Peyer's patch (tissue), 4 donors: ENCODE results near the gene SPSB2.

Experiments used
- POLR2A ChIP-seq, 2 donors: fragments of 450-650 bp; IDR thresholded peaks; one replicate each; pipeline ENCODE4 v1.5.1; 2017; ENCODE audit warnings: antibody characterized with exemption in 2 of 2, mild to moderate bottlenecking in 2 of 2, moderate library complexity in 2 of 2
- TF ChIP-seq, protein P1 (sequence below), 6 experiments: fragments of 450-650 bp in 4 of 6; fragments of 200-600 bp in 2 of 6; sonication (generic) in 1 of 6; IDR thresholded peaks; one replicate each; pipeline ENCODE4 v1.5.1; 2017 to 2019; ENCODE audit warnings: antibody characterized with exemption in 6 of 6, mild to moderate bottlenecking in 3 of 6, moderate library complexity in 1 of 6

DNA sequence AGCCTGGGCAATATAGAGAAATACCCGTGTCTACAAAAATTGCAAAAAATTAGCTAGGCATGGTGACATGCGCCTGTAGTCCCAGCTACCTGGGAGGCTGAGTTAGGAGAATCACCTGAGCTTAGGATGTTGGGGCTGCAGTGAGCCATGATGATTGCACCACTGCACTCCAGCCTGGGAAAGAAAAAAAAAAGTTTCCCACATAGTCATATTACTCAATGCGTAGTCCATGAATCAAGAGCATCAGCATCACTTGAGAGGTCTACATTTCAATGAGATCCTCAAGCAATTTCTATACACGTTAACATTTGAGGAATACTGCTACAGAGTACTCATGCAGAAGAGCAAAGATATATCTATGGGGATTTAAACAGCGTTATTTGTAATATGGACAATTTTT, 26.3 kb upstream of the SPSB2 start:
- TF ChIP-seq, protein P1, sequence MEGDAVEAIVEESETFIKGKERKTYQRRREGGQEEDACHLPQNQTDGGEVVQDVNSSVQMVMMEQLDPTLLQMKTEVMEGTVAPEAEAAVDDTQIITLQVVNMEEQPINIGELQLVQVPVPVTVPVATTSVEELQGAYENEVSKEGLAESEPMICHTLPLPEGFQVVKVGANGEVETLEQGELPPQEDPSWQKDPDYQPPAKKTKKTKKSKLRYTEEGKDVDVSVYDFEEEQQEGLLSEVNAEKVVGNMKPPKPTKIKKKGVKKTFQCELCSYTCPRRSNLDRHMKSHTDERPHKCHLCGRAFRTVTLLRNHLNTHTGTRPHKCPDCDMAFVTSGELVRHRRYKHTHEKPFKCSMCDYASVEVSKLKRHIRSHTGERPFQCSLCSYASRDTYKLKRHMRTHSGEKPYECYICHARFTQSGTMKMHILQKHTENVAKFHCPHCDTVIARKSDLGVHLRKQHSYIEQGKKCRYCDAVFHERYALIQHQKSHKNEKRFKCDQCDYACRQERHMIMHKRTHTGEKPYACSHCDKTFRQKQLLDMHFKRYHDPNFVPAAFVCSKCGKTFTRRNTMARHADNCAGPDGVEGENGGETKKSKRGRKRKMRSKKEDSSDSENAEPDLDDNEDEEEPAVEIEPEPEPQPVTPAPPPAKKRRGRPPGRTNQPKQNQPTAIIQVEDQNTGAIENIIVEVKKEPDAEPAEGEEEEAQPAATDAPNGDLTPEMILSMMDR (IDR thresholded peaks at IDR 0.05), result no peak
- no peak for TF ChIP-seq POLR2A (IDR thresholded peaks at IDR 0.05)
